H9 (cell line): Measurements from ENCODE around the gene TADA2B. TPM values are rescaled to one million over a fixed set of nuclear protein-coding genes. Genes with fewer than 3 reads are reported as not detected.

Experiments used
- DNase-seq: peaks from one replicate; pipeline ENCODE4 v3.0.0-alpha.2; 2017
- H2AFZ ChIP-seq: one replicate; pipeline ENCODE4 v1.6.1; 2013; ENCODE audit warnings: mild to moderate bottlenecking, low read length, control low read depth, moderate library complexity
- H2AK5ac ChIP-seq: 2 replicates; pipeline ENCODE4 v1.6.1; 2013; ENCODE audit warnings: low read length, control low read depth, mixed read lengths; ENCODE audit not compliant: insufficient read length
- H2BK120ac ChIP-seq: one replicate; pipeline ENCODE4 v1.6.1; 2013; ENCODE audit warnings: low read depth, mild to moderate bottlenecking, low read length, control low read depth, inconsistent platforms; ENCODE audit not compliant: poor library complexity, severe bottlenecking
- H2BK12ac ChIP-seq: 2 replicates; pipeline ENCODE4 v1.6.1; 2013; ENCODE audit warnings: low read length, control low read depth, mixed read lengths, low read depth; ENCODE audit not compliant: insufficient read length
- H2BK15ac ChIP-seq: 2 replicates; pipeline ENCODE4 v1.6.1; 2013; ENCODE audit warnings: low read depth, low read length, control low read depth
- H2BK20ac ChIP-seq: one replicate; pipeline ENCODE4 v1.6.1; 2013; ENCODE audit warnings: low read depth, mild to moderate bottlenecking, low read length, control low read depth, inconsistent platforms; ENCODE audit not compliant: poor library complexity, severe bottlenecking
- H2BK5ac ChIP-seq: 2 replicates; pipeline ENCODE4 v1.6.1; 2013; ENCODE audit warnings: low read length, control low read depth, mixed read lengths; ENCODE audit not compliant: insufficient read length
- H3K14ac ChIP-seq: 2 replicates; pipeline ENCODE4 v1.6.1; 2013; ENCODE audit warnings: low read length, control low read depth; ENCODE audit not compliant: insufficient read depth
- H3K18ac ChIP-seq: 2 replicates; pipeline ENCODE4 v1.6.1; 2013; ENCODE audit warnings: low read depth, mild to moderate bottlenecking, mixed read lengths, low read length, control low read depth; ENCODE audit not compliant: insufficient read length
- H3K23ac ChIP-seq: 2 replicates; pipeline ENCODE4 v1.6.1; 2013; ENCODE audit warnings: low read length, control low read depth, mixed read lengths, low read depth; ENCODE audit not compliant: insufficient read length
- H3K23me2 ChIP-seq: 2 replicates; pipeline ENCODE4 v1.6.1; 2013; ENCODE audit warnings: low read depth, mild to moderate bottlenecking, mixed read lengths, low read length, control low read depth; ENCODE audit not compliant: insufficient read length, poor library complexity, severe bottlenecking
- H3K27ac ChIP-seq: 2 replicates; pipeline ENCODE4 v1.5.1; 2013; ENCODE audit warnings: low read length, control low read depth, mixed read lengths, low read depth; ENCODE audit not compliant: insufficient read length
- H3K27me3 ChIP-seq: 2 replicates; pipeline ENCODE4 v1.6.1; 2013; ENCODE audit warnings: low read length, control low read depth, inconsistent platforms; ENCODE audit not compliant: insufficient read depth
- H3K4ac ChIP-seq: 2 replicates; pipeline ENCODE4 v1.6.1; 2013; ENCODE audit warnings: low read depth, mild to moderate bottlenecking, control low read depth, inconsistent platforms, low read length, moderate library complexity
- H3K4me1 ChIP-seq: 2 replicates; pipeline ENCODE4 v1.6.1; 2013; ENCODE audit warnings: low read length, control low read depth, inconsistent platforms; ENCODE audit not compliant: insufficient read depth
- H3K4me2 ChIP-seq: 2 replicates; pipeline ENCODE4 v1.6.1; 2013; ENCODE audit warnings: low read length, control low read depth, mixed read lengths; ENCODE audit not compliant: insufficient read length, insufficient read depth
- H3K56ac ChIP-seq: 2 replicates; pipeline ENCODE4 v1.6.1; 2013; ENCODE audit warnings: low read depth, mild to moderate bottlenecking, mixed read lengths, low read length, control low read depth; ENCODE audit not compliant: insufficient read length
- H3K79me1 ChIP-seq: 2 replicates; pipeline ENCODE4 v1.6.1; 2013; ENCODE audit warnings: low read depth, mild to moderate bottlenecking, moderate library complexity, low read length, control low read depth, inconsistent platforms; ENCODE audit not compliant: insufficient read depth, poor library complexity, severe bottlenecking
- H3K79me2 ChIP-seq: 2 replicates; pipeline ENCODE4 v1.6.1; 2013; ENCODE audit warnings: low read length, control low read depth, inconsistent platforms; ENCODE audit not compliant: insufficient read depth
- H3K9ac ChIP-seq: 2 replicates; pipeline ENCODE4 v1.6.1; 2013; ENCODE audit warnings: low read length, control low read depth, mixed read lengths; ENCODE audit not compliant: insufficient read length; ENCODE audit errors: extremely low read depth
- H3K9me3 ChIP-seq: one replicate; pipeline ENCODE4 v1.6.1; 2013; ENCODE audit warnings: low read depth, low read length, inconsistent platforms; ENCODE audit not compliant: control insufficient read depth
- H3T11ph ChIP-seq: one replicate; pipeline ENCODE4 v1.6.1; 2013; ENCODE audit warnings: mild to moderate bottlenecking, low read length, control low read depth, inconsistent platforms
- H4K20me1 ChIP-seq: one replicate; pipeline ENCODE4 v1.6.1; 2013; ENCODE audit not compliant: control insufficient read depth, insufficient read length, insufficient read depth
- H4K5ac ChIP-seq: 2 replicates; pipeline ENCODE4 v1.6.1; 2013; ENCODE audit warnings: low read depth, mild to moderate bottlenecking, mixed read lengths, low read length, control low read depth; ENCODE audit not compliant: insufficient read length
- H4K8ac ChIP-seq: replicated peaks from 2 replicates; pipeline ENCODE4 v1.6.1; 2013; ENCODE audit warnings: low read length, control low read depth, mixed read lengths, low read depth; ENCODE audit not compliant: insufficient read length
- H4K91ac ChIP-seq: 2 replicates; pipeline ENCODE4 v1.6.1; 2013; ENCODE audit warnings: low read depth, mild to moderate bottlenecking, moderate library complexity, mixed read lengths, low read length, control low read depth; ENCODE audit not compliant: insufficient read length
- H3K27ac Mint-ChIP-seq, 3 experiments: 2 replicates in 2 of 3; 3 replicates in 1 of 3; pipeline ENCODE4 v1.8.0; 2020 to 2021; ENCODE audit warnings: mixed read lengths in 3 of 3, mild to moderate bottlenecking in 1 of 3, moderate library complexity in 1 of 3
- H3K27me3 Mint-ChIP-seq: 2 replicates; pipeline ENCODE4 v1.8.0; 2021; ENCODE audit warnings: low read depth, mild to moderate bottlenecking, moderate library complexity, mixed read lengths
- H3K36me3 Mint-ChIP-seq, 3 experiments: 2 replicates in 2 of 3; 3 replicates in 1 of 3; pipeline ENCODE4 v1.8.0; 2020 to 2021; ENCODE audit warnings: low read depth in 3 of 3, mixed read lengths in 3 of 3; ENCODE audit not compliant: insufficient read depth in 1 of 3
- H3K4me1 Mint-ChIP-seq, 2 experiments: 2 replicates each; pipeline ENCODE4 v1.8.0; 2020; ENCODE audit warnings: mixed read lengths in 2 of 2
- H3K4me3 Mint-ChIP-seq, 2 experiments: 2 replicates in 1 of 2; 3 replicates in 1 of 2; pipeline ENCODE4 v1.8.0; 2020 to 2021; ENCODE audit warnings: mild to moderate bottlenecking in 2 of 2, mixed read lengths in 2 of 2, moderate library complexity in 1 of 2
- H3K9me3 Mint-ChIP-seq, 2 experiments: 2 replicates in 1 of 2; 3 replicates in 1 of 2; pipeline ENCODE4 v1.8.0; 2020; ENCODE audit warnings: mild to moderate bottlenecking in 2 of 2, mixed read lengths in 2 of 2, moderate library complexity in 1 of 2
- whole genome bisulfite sequencing: extraction: QIAGEN DNeasy Blood & Tissue Kit; methylation state at CpG from one replicate; pipeline ENCODE4 v1.1.7; 2013; ENCODE audit warnings: missing lambda C conversion rate, low lambda C conversion rate, mixed read lengths; ENCODE audit not compliant: insufficient read length; ENCODE audit errors: extremely low coverage; 5-methylcytosine and 5-hydroxymethylcytosine counted together
- total RNA-seq: library from RNA; stranded (reverse); gene quantifications from 2 replicates; pipeline ENCODE4 v1.2.1, GENCODE V29; 2021
- TF ChIP-seq, protein P1 (sequence below): fragments of 200-600 bp; sonication (generic); conservative IDR thresholded peaks from 3 replicates; pipeline ENCODE4 v1.8.0; 2021; ENCODE audit warnings: antibody characterized with exemption, mild to moderate bottlenecking

TADA2B gene
- total RNA-seq, 1 experiment from 2014 or later: 14.0 TPM

DNA sequence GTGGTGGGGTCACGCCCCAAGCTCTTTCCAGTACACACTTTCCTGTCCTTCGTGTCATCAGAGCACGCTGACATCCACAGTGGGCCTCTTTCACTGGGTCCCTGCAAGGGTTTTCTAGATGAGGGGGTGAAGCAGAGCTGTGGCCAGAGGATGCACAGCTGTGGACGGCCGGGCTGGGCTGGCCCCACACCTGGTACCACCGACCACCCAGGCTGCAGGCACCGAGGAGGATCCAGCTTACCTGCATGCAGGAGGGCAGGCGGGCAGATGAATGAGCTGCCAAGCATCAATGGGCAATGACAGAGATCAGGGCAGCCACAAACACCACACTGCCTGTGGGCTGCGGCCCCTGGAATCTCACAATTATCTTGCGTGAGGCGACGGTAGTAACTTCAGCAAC, 34.2 kb downstream of the TADA2B start:
- no peak overlapping the region for H3K23ac ChIP-seq
- H4K20me1 ChIP-seq: no peaks in the 10 kb centered on the region
- no peak overlapping the region for H3K4ac ChIP-seq
- no peak overlapping the region for H2AFZ ChIP-seq
- H3K27me3 ChIP-seq: no peaks in the 10 kb centered on the region
- H3K9me3 ChIP-seq: no peaks in the 10 kb centered on the region
- no peak overlapping the region for H2BK5ac ChIP-seq
- H3K56ac ChIP-seq: no peak overlapping the region
- no peaks in the 10 kb centered on the region for H3K79me1 ChIP-seq
- DNase-seq: no peak
- no peak overlapping the region for H4K8ac ChIP-seq
- H3K14ac ChIP-seq: no peak overlapping the region
- H3K23me2 ChIP-seq: no peaks in the 10 kb centered on the region
- H2BK15ac ChIP-seq: no peak overlapping the region
- H3K27ac Mint-ChIP-seq: no peak overlapping the region
- no peak overlapping the region for H3K27ac ChIP-seq
- H3K9ac ChIP-seq: no peak overlapping the region
- H3T11ph ChIP-seq: no peak overlapping the region
- H3K36me3 Mint-ChIP-seq: no peaks in the 10 kb centered on the region; a peak in 1 of 7 replicates
- H2BK12ac ChIP-seq: no peak overlapping the region
- H3K4me1 Mint-ChIP-seq: no peaks in the 10 kb centered on the region
- H4K91ac ChIP-seq: no peak overlapping the region
- H3K4me1 ChIP-seq: no peaks in the 10 kb centered on the region
- no peak overlapping the region for H2BK120ac ChIP-seq
- H3K4me2 ChIP-seq: no peak overlapping the region
- H4K5ac ChIP-seq: no peak overlapping the region
- H3K4me3 Mint-ChIP-seq: no peak overlapping the region
- peaks cover 12 to 15% of the 10 kb centered on the region in 2 experiments; a peak in 4 of 5 replicates for H3K9me3 Mint-ChIP-seq
- no peak overlapping the region for H2BK20ac ChIP-seq
- H2AK5ac ChIP-seq: no peak overlapping the region
- TF ChIP-seq, protein P1, sequence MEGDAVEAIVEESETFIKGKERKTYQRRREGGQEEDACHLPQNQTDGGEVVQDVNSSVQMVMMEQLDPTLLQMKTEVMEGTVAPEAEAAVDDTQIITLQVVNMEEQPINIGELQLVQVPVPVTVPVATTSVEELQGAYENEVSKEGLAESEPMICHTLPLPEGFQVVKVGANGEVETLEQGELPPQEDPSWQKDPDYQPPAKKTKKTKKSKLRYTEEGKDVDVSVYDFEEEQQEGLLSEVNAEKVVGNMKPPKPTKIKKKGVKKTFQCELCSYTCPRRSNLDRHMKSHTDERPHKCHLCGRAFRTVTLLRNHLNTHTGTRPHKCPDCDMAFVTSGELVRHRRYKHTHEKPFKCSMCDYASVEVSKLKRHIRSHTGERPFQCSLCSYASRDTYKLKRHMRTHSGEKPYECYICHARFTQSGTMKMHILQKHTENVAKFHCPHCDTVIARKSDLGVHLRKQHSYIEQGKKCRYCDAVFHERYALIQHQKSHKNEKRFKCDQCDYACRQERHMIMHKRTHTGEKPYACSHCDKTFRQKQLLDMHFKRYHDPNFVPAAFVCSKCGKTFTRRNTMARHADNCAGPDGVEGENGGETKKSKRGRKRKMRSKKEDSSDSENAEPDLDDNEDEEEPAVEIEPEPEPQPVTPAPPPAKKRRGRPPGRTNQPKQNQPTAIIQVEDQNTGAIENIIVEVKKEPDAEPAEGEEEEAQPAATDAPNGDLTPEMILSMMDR: no peak
- no peak overlapping the region for H3K18ac ChIP-seq
- peaks cover 54% of the 10 kb centered on the region for H3K27me3 Mint-ChIP-seq
- H3K79me2 ChIP-seq: no peaks in the 10 kb centered on the region
- no CpG with 5 or more reads among the region's 12 CpGs for WGBS
